D721Med (cell line): Measurements from ENCODE around the gene NELFE.
"Not testable (repeated sequence)": the region's sequence is repeated elsewhere in the genome, so short reads cannot be mapped to it uniquely, and the experiment has no call there.

Experiments
- DNase-seq: peaks from one replicate; pipeline ENCODE4 v3.0.0; 2011; ENCODE audit warnings: low spot score; ENCODE audit not compliant: insufficient read length
- FAIRE-seq: peaks from 2 replicates; lab custom pipeline; 2011; peaks lifted over from hg19 to GRCh38; lab: Jason Lieb, UNC
- CTCF ChIP-seq: IDR thresholded peaks from 2 replicates; pipeline ENCODE4 v1.5.1; 2012; ENCODE audit warnings: mild to moderate bottlenecking, control low read depth; ENCODE audit not compliant: insufficient read depth; ENCODE audit errors: missing control alignments

The NELFE gene

DNA sequence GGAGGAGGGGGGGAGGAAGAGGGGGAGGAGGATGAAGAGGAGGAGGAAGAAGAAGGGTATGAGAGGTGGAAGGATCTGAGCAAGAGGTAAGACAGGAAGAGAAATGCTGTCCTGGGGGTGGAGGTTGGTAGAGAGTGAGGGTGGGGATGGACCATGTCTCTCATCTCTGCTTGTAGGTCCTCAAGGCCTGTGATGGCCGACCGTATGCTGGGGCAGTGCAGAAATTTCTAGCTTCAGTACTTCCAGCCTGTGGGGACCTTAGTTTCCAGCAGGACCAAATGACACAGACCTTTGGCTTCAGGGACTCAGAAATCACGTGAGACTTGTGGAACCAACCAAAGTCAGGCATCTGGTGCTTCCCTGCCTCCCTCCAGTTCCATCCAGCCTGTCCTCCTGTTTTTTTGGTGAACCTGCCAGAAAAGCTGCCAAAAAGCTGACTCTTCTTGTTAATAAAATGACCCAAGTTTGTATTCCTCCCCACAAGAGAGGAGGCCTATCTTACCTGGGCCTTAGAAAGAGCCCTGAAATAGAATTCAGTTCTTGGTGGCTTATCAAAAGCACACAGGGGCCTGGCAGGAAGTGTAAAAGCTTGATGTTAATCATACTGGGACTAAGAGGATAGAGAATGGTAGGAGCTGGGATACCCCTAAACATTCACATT, 20.6 kb upstream of the NELFE start:
- no peak for TF ChIP-seq CTCF
- DNase-seq (no peak), FAIRE-seq (no peak)

- FAIRE-seq: no peak
- TF ChIP-seq CTCF: no peak
- no peak for DNase-seq
Measured at GRCh38 chr6:31978831-31979230, 20.1 kb upstream of the NELFE start.

DNA sequence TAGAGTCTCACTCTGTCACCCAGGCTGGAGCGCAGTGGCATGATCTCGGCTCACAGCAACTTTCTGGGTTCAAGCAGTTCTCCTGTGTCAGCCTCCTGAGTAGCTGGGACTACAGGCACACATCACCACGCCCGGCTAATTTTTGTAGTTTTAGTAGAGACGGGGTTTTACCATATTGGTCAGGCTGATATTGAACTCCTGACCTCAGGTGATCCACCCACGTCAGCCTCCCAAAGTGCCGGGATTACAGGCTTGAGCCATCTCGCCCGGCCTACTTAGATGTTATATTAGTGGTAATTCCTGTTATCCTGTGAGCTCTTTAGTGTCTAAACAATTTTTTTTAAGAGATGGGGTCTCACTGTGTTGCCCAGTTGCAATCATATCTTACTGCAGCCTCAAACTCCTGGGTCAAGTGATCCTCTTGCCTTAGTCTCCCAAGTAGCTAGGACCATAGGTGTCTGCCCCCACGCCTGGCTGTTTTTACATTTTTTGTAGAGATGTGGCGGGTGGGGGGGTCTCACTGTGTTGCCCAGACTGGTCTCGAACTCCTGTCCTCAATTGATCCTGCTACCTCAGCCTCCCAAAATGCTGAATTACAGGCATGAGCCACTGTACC, 19.2 kb upstream of the NELFE start:
- DNase-seq (no peak), FAIRE-seq (no peak)
- TF ChIP-seq CTCF: no peak

GRCh38 chr6:31976065-31976464, 17.3 kb upstream of the NELFE start:
- not testable (repeated sequence) for DNase-seq, FAIRE-seq

GRCh38 chr6:31972709-31973350, 14.1 kb upstream of the NELFE start:
- no peak for FAIRE-seq
- no peak for DNase-seq
- TF ChIP-seq CTCF: no peak

- DNase-seq (peak; percentile 94), FAIRE-seq (no peak)
- no peak for TF ChIP-seq CTCF
Measured at GRCh38 chr6:31971993-31972708, 13.4 kb upstream of the NELFE start, which contains the start of gene DXO. TSS of gene DXO (minus strand) at chr6:31972138. CDS start at chr6:31971675, 463 bp downstream.

- DNase-seq: no peak
- no peak for FAIRE-seq
- no peak for TF ChIP-seq CTCF
Measured at GRCh38 chr6:31971279-31971992, 12.7 kb upstream of the NELFE start.
